ENCODE measurements around the gene ARHGAP8. TPM values are rescaled to one million over a fixed set of nuclear protein-coding genes. Genes with fewer than 3 reads are reported as not detected.

Gene ARHGAP8
- polyA plus RNA-seq, 3 donors: 0.03 TPM; not detected in 2

DNA sequence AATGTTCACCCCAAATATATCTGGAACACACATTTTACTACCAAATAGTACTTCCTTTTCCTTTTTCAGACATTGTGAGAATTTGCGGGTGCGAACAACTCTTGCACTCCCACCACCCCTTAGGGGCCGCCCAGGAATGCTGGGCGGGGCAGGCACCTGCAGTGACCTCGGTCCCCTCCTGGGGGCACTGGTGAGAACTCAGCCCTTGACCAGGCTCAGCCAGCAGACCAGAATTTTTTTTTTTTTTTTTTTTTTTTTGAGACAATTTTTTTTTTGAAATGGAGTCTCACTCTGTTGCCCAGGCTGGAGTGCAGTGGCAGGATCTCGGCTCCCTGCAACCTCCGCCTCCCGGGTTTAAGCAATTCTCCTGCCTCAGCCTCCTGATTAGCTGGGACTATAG is 75.8 kb downstream of the ARHGAP8 start:
- no peak overlapping the region for H2AFZ ChIP-seq (ENCODE audit: insufficient read depth, low read depth, low read length, poor library complexity, severe bottlenecking)
- H3K79me2 ChIP-seq (ENCODE audit: insufficient read depth, low read length): no peaks in the 10 kb centered on the region
- H4K20me1 ChIP-seq (ENCODE audit: insufficient read depth, low read length): no peaks in the 10 kb centered on the region
- no peak overlapping the region for H3K27ac ChIP-seq (ENCODE audit: low read depth in 1 of 2, low read length in 2 of 2)
- no peaks in the 10 kb centered on the region for H3K36me3 Mint-ChIP-seq
- H3K4me1 ChIP-seq (ENCODE audit: control insufficient read depth in 1 of 2, insufficient read depth in 2 of 2, low read length in 2 of 2): no peaks in the 10 kb centered on the region
- 13% methylated on average over 4 of the region's 8 CpGs for WGBS (ENCODE audit: insufficient coverage)
- no peak overlapping the region for H3K4me3 Mint-ChIP-seq
- no peak overlapping the region for H3K4me2 ChIP-seq (replicated peaks; ENCODE audit: extremely low read depth, low read length, poor library complexity, severe bottlenecking)
- intact Hi-C loops (cut with micrococcal nuclease): no loop called here
- no peak overlapping the region for H3K27ac Mint-ChIP-seq
- H3K27me3 ChIP-seq (ENCODE audit: control insufficient read depth in 2 of 2, insufficient read depth in 2 of 2, low read length in 2 of 2): no peaks in the 10 kb centered on the region
- H3K4me1 Mint-ChIP-seq: no peaks in the 10 kb centered on the region
- DNase-seq: no peak
- H3K9ac ChIP-seq (ENCODE audit: insufficient read depth, low read length, poor library complexity, severe bottlenecking): no peak overlapping the region
- peak; percentile 57 for TF ChIP-seq CTCF (IDR thresholded peaks at IDR 0.05)
- peaks cover 0 to 4% (median 2%) of the 10 kb centered on the region in 7 donors for H3K9me3 Mint-ChIP-seq
- no peak overlapping the region for H3K4me3 ChIP-seq (replicated peaks in 1 of 3; ENCODE audit: low read depth in 2 of 3, low read length in 3 of 3)
- H3K36me3 ChIP-seq (replicated peaks in 1 of 2; ENCODE audit: control insufficient read depth in 1 of 2, insufficient read depth in 2 of 2, low read length in 2 of 2): no peaks in the 10 kb centered on the region
- H3K27me3 Mint-ChIP-seq (ENCODE audit: low read depth in 3 of 3): peaks cover 4 to 11% (median 6%) of the 10 kb centered on the region in 3 donors
- H3K9me3 ChIP-seq (replicated peaks in 1 of 2; ENCODE audit: control insufficient read depth in 1 of 2, insufficient read depth in 1 of 2, low read length in 2 of 2): no peaks in the 10 kb centered on the region

DNA sequence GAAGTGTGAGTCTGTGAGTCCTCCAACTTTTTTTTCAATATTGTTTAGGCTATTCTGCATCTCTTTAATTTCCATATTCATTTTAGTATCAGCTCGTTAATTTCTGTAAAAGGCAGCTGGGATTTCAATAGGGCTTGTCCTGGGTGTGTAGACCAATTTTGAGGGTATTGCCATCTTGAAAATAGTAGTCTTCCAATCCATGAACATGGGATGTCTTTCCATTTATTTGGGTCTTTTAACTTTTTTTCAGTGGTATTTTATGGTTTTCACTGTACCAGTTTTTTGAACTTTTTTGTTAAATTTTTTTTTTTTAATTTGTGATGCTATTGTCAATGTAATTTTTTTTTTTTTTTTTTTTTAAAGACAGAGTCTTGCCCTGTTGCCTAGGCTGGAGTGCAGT is 79.5 kb downstream of the ARHGAP8 start:
- no peaks in the 10 kb centered on the region for H3K36me3 Mint-ChIP-seq
- TF ChIP-seq CTCF (IDR thresholded peaks at IDR 0.05): no peak
- H3K9me3 Mint-ChIP-seq: peaks cover 0 to 25% (median 20%) of the 10 kb centered on the region in 7 donors
- WGBS (ENCODE audit: insufficient coverage): no CpG with 5 or more reads among the region's 1 CpG
- no peaks in the 10 kb centered on the region for H3K4me1 Mint-ChIP-seq
- Histone ChIP-seq H3K27me3 (ENCODE audit: control insufficient read depth in 2 of 2, insufficient read depth in 2 of 2, low read length in 2 of 2) (no peaks in the 10 kb centered on the region), H3K9me3 (replicated peaks in 1 of 2; ENCODE audit: control insufficient read depth in 1 of 2, insufficient read depth in 1 of 2, low read length in 2 of 2) (peaks cover 7 to 8% of the 10 kb centered on the region in 2 donors), H4K20me1 (ENCODE audit: insufficient read depth, low read length) (no peaks in the 10 kb centered on the region), H2AFZ (ENCODE audit: insufficient read depth, low read depth, low read length, poor library complexity, severe bottlenecking) (no peak overlapping the region), H3K36me3 (replicated peaks in 1 of 2; ENCODE audit: control insufficient read depth in 1 of 2, insufficient read depth in 2 of 2, low read length in 2 of 2) (no peaks in the 10 kb centered on the region), H3K4me2 (replicated peaks; ENCODE audit: extremely low read depth, low read length, poor library complexity, severe bottlenecking) (no peak overlapping the region), H3K79me2 (ENCODE audit: insufficient read depth, low read length) (no peaks in the 10 kb centered on the region), H3K9ac (ENCODE audit: insufficient read depth, low read length, poor library complexity, severe bottlenecking) (no peak overlapping the region), H3K4me3 (replicated peaks in 1 of 3; ENCODE audit: low read depth in 2 of 3, low read length in 3 of 3) (no peak overlapping the region), H3K4me1 (ENCODE audit: control insufficient read depth in 1 of 2, insufficient read depth in 2 of 2, low read length in 2 of 2) (no peaks in the 10 kb centered on the region), H3K27ac (ENCODE audit: low read depth in 1 of 2, low read length in 2 of 2) (no peak overlapping the region)
- no peak overlapping the region for H3K4me3 Mint-ChIP-seq
- no peak overlapping the region for H3K27ac Mint-ChIP-seq
- intact Hi-C loops (cut with micrococcal nuclease): no loop called here
- H3K27me3 Mint-ChIP-seq (ENCODE audit: low read depth in 3 of 3): peaks cover 4 to 11% (median 11%) of the 10 kb centered on the region in 3 donors
- no peak for DNase-seq

All from CD14-positive monocyte (primary cell).